GM12878 (cell line): ENCODE measurements around the gene GEMIN7.

Experiments used
- CHD4 ChIP-seq: fragments of 200-600 bp; sonication (generic); IDR thresholded peaks from 2 replicates; pipeline ENCODE4 v1.6.1; 2016; ENCODE audit warnings: mild to moderate bottlenecking
- TF ChIP-seq, protein P1 (sequence below), 3 experiments: IDR thresholded peaks in 2 of 3; conservative IDR thresholded peaks in 1 of 3; 2 replicates each; pipeline ENCODE4 v1.5.1; 2011; ENCODE audit warnings: low read depth in 3 of 3, low read length in 3 of 3, mild to moderate bottlenecking in 3 of 3, control low read depth in 2 of 3, moderate library complexity in 2 of 3, inconsistent platforms in 1 of 3, mixed read lengths in 1 of 3; ENCODE audit not compliant: control insufficient read depth in 2 of 3, insufficient read depth in 1 of 3; ENCODE audit errors: extremely low read depth in 1 of 3

DNA sequence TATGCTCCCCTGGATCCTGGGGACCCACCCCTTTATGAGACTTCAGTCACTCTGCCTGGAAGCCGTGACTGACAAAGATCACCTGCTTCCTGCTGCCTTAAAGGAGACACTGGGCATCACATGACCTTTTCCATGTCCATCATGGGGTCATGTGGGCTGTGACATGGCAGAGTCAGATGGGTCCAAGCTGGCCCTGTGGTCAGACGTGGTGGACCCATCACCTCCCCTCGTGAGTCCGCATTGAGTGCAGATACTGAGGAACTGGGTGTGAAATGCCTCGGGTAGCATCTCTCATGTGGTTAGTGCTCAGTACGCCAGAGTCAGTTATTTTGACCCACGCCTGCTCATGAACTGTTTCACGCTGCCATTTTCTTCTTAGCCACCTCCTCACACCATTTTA is 54.6 kb downstream of the GEMIN7 start:
- TF ChIP-seq, protein P1, sequence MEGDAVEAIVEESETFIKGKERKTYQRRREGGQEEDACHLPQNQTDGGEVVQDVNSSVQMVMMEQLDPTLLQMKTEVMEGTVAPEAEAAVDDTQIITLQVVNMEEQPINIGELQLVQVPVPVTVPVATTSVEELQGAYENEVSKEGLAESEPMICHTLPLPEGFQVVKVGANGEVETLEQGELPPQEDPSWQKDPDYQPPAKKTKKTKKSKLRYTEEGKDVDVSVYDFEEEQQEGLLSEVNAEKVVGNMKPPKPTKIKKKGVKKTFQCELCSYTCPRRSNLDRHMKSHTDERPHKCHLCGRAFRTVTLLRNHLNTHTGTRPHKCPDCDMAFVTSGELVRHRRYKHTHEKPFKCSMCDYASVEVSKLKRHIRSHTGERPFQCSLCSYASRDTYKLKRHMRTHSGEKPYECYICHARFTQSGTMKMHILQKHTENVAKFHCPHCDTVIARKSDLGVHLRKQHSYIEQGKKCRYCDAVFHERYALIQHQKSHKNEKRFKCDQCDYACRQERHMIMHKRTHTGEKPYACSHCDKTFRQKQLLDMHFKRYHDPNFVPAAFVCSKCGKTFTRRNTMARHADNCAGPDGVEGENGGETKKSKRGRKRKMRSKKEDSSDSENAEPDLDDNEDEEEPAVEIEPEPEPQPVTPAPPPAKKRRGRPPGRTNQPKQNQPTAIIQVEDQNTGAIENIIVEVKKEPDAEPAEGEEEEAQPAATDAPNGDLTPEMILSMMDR (IDR thresholded peaks at IDR 0.05 in 2 of 3, conservative IDR thresholded peaks at IDR 0.05 in 1 of 3; ENCODE audit: control insufficient read depth in 2 of 3, extremely low read depth in 1 of 3, insufficient read depth in 1 of 3, low read depth in 3 of 3, low read length in 3 of 3) = no peak
- no peak for TF ChIP-seq CHD4
